Activated CD8-positive, alpha-beta memory T cell treated with anti-CD3 and anti-CD28 coated beads, Interleukin-2, amount 10 ng/mL, durations not matched to agents 7 days and 5 days (primary cell): Measurements from ENCODE around the gene ICAM1. TPM values are rescaled to one million over a fixed set of nuclear protein-coding genes. Genes with fewer than 3 reads are reported as not detected.

Source experiments
- ATAC-seq: fragments of 150-1000 bp; cut with Tn5 transposase; one replicate; pipeline ENCODE4 v1.10.0; 2021; ENCODE audit warnings: moderate library complexity
- CTCF ChIA-PET: fragments of 350-600 bp; sonication (Branson Sonifier 250); formaldehyde crosslinking; loops from one replicate; lab custom pipeline; 2021; ENCODE audit warnings: antibody characterized with exemption; lab: Charles Lee
- DNase-seq: peaks from one replicate; pipeline ENCODE4 v3.0.0-alpha.2; 2020
- H3K27ac Mint-ChIP-seq: one replicate; pipeline ENCODE4 v1.8.0; 2021; ENCODE audit warnings: mild to moderate bottlenecking, mixed read lengths
- H3K27me3 Mint-ChIP-seq: one replicate; pipeline ENCODE4 v1.8.0; 2021; ENCODE audit warnings: mixed read lengths
- H3K36me3 Mint-ChIP-seq: one replicate; pipeline ENCODE4 v1.8.0; 2021; ENCODE audit warnings: mild to moderate bottlenecking, mixed read lengths
- H3K4me1 Mint-ChIP-seq: one replicate; pipeline ENCODE4 v1.8.0; 2021; ENCODE audit warnings: mixed read lengths
- H3K4me3 Mint-ChIP-seq: one replicate; pipeline ENCODE4 v1.8.0; 2021; ENCODE audit warnings: mild to moderate bottlenecking, moderate library complexity, mixed read lengths
- H3K9me3 Mint-ChIP-seq: one replicate; pipeline ENCODE4 v1.8.0; 2022; ENCODE audit warnings: low read depth, mixed read lengths
- total RNA-seq, 2 experiments: library from RNA; stranded (reverse); gene quantifications; one replicate each; pipeline ENCODE4 v1.2.3, GENCODE V29; 2021

The ICAM1 gene
- total RNA-seq = 10 to 100 TPM; 17.7 to 31.5 TPM

- H3K27ac Mint-ChIP-seq = peak within 1 kb of the TSS; percentile 89
- peaks cover 18% of the 10 kb centered on the region for H3K36me3 Mint-ChIP-seq
- CTCF ChIA-PET = interaction anchor here (0.7 to 7.5 kb wide), 31 partner anchors 8 to 340 kb away, joined by 3 to 320 read pairs (median 6); partner anchors contain the start of genes CDC37, ICAM4, ICAM5 and MRPL4
- peaks cover 39% of the 10 kb centered on the region for H3K4me1 Mint-ChIP-seq
- ATAC-seq (peak; percentile 67), DNase-seq (peak; percentile 91)
- no peaks in the 10 kb centered on the region for H3K27me3 Mint-ChIP-seq
- H3K9me3 Mint-ChIP-seq = no peaks in the 10 kb centered on the region
- peak within 1 kb of the TSS; percentile 81 for H3K4me3 Mint-ChIP-seq
Observed at GRCh38 chr19:10270616-10271394, at the start of gene ICAM1. Gene ICAM1, plus strand, starts transcription at chr19:10271120. Its CDS starts 40 bp downstream, at chr19:10271160.

GRCh38 chr19:10222201-10222890 is 48.6 kb upstream of the ICAM1 start:
- peaks cover 3% of the 10 kb centered on the region for H3K36me3 Mint-ChIP-seq
- H3K4me3 Mint-ChIP-seq = no peak overlapping the region
- no peaks in the 10 kb centered on the region for H3K27me3 Mint-ChIP-seq
- CTCF ChIA-PET = no interaction called here
- no peaks in the 10 kb centered on the region for H3K9me3 Mint-ChIP-seq
- H3K27ac Mint-ChIP-seq = no peak overlapping the region
- no peak for ATAC-seq
- no peak for DNase-seq
- H3K4me1 Mint-ChIP-seq = peaks cover 4% of the 10 kb centered on the region

- Mint-ChIP-seq H3K4me1 (peaks cover 4% of the 10 kb centered on the region), H3K36me3 (peaks cover 3% of the 10 kb centered on the region), H3K27ac (no peak overlapping the region), H3K4me3 (no peak overlapping the region), H3K9me3 (no peaks in the 10 kb centered on the region), H3K27me3 (no peaks in the 10 kb centered on the region)
- DNase-seq (no peak), ATAC-seq (no peak)
- CTCF ChIA-PET = interaction anchor here (0.6 kb wide), 1 partner anchor 26 kb away, joined by 3 read pairs; no protein-coding TSS in a partner anchor
Observed at GRCh38 chr19:10223488-10224213, 47.3 kb upstream of the ICAM1 start.

GRCh38 chr19:10224337-10224736 is 46.6 kb upstream of the ICAM1 start:
- no peaks in the 10 kb centered on the region for H3K27me3 Mint-ChIP-seq
- H3K36me3 Mint-ChIP-seq = peaks cover 3% of the 10 kb centered on the region
- no peak for DNase-seq
- H3K9me3 Mint-ChIP-seq = no peaks in the 10 kb centered on the region
- no peak overlapping the region for H3K27ac Mint-ChIP-seq
- CTCF ChIA-PET = no interaction called here
- H3K4me3 Mint-ChIP-seq = no peak overlapping the region
- no peak for ATAC-seq
- peaks cover 2% of the 10 kb centered on the region for H3K4me1 Mint-ChIP-seq

GRCh38 chr19:10226021-10226375 is 44.9 kb upstream of the ICAM1 start:
- no peaks in the 10 kb centered on the region for H3K9me3 Mint-ChIP-seq
- DNase-seq (no peak), ATAC-seq (no peak)
- CTCF ChIA-PET = interaction anchor here (1.5 to 2.2 kb wide), 2 partner anchors 10 to 24 kb away, joined by 4 to 15 read pairs; no protein-coding TSS in a partner anchor
- H3K4me1 Mint-ChIP-seq = peaks cover 7% of the 10 kb centered on the region
- H3K27me3 Mint-ChIP-seq = no peaks in the 10 kb centered on the region
- no peak overlapping the region for H3K4me3 Mint-ChIP-seq
- H3K36me3 Mint-ChIP-seq = peaks cover 3% of the 10 kb centered on the region
- no peak overlapping the region for H3K27ac Mint-ChIP-seq

GRCh38 chr19:10226376-10227025 is 44.4 kb upstream of the ICAM1 start:
- ATAC-seq (no peak), DNase-seq (no peak)
- Mint-ChIP-seq H3K27me3 (no peaks in the 10 kb centered on the region), H3K36me3 (peaks cover 3% of the 10 kb centered on the region), H3K4me3 (no peak overlapping the region), H3K9me3 (no peaks in the 10 kb centered on the region), H3K4me1 (peaks cover 9% of the 10 kb centered on the region), H3K27ac (no peak overlapping the region)
- CTCF ChIA-PET = interaction anchor here (0.6 to 2.2 kb wide), 4 partner anchors 10 to 229 kb away, joined by 3 to 15 read pairs (median 5); partner anchors contain the start of gene RAVER1

- no peak overlapping the region for H3K4me3 Mint-ChIP-seq
Observed at GRCh38 chr19:10227026-10227971, 43.6 kb upstream of the ICAM1 start.

GRCh38 chr19:10228393-10228792 is 42.5 kb upstream of the ICAM1 start:
- no peak for DNase-seq
- no peaks in the 10 kb centered on the region for H3K9me3 Mint-ChIP-seq
- CTCF ChIA-PET = interaction anchor here (0.6 to 5.9 kb wide), 18 partner anchors 10 to 1156 kb away, joined by 3 to 55 read pairs (median 4); partner anchors contain the start of genes ANGPTL6, ICAM1, MRPL4 and TYK2
- no peaks in the 10 kb centered on the region for H3K27me3 Mint-ChIP-seq
- peaks cover 15% of the 10 kb centered on the region for H3K4me1 Mint-ChIP-seq
- H3K27ac Mint-ChIP-seq = no peak overlapping the region
- H3K4me3 Mint-ChIP-seq = no peak overlapping the region
- ATAC-seq = no peak
- H3K36me3 Mint-ChIP-seq = peaks cover 3% of the 10 kb centered on the region

More at GRCh38 chr19:10227026-10227971, 43.6 kb upstream of the ICAM1 start:
- H3K27me3 Mint-ChIP-seq = no peaks in the 10 kb centered on the region
- CTCF ChIA-PET = interaction anchor here (0.5 to 5.9 kb wide), 9 partner anchors 9 to 229 kb away, joined by 3 to 55 read pairs (median 6); partner anchors contain the start of genes MRPL4 and RAVER1
- peaks cover 3% of the 10 kb centered on the region for H3K36me3 Mint-ChIP-seq
- no peak for DNase-seq
- no peaks in the 10 kb centered on the region for H3K9me3 Mint-ChIP-seq
- peaks cover 15% of the 10 kb centered on the region for H3K4me1 Mint-ChIP-seq
- no peak overlapping the region for H3K27ac Mint-ChIP-seq
- no peak for ATAC-seq

GRCh38 chr19:10228920-10229319 is 42.0 kb upstream of the ICAM1 start:
- Mint-ChIP-seq H3K9me3 (no peaks in the 10 kb centered on the region), H3K4me1 (peaks cover 15% of the 10 kb centered on the region), H3K27me3 (no peaks in the 10 kb centered on the region), H3K36me3 (peaks cover 2% of the 10 kb centered on the region), H3K27ac (no peak overlapping the region), H3K4me3 (peak overlapping the region; percentile 35)
- CTCF ChIA-PET = interaction anchor here (1.0 to 5.9 kb wide), 17 partner anchors 10 to 160 kb away, joined by 3 to 55 read pairs (median 4); partner anchors contain the start of genes ICAM1, MRPL4 and TYK2
- no peak for ATAC-seq
- peak; percentile 62 for DNase-seq

GRCh38 chr19:10230173-10230860 is 40.6 kb upstream of the ICAM1 start:
- Mint-ChIP-seq H3K4me1 (peaks cover 19% of the 10 kb centered on the region), H3K27me3 (no peaks in the 10 kb centered on the region), H3K4me3 (peak overlapping the region; percentile 81), H3K27ac (peak overlapping the region; percentile 69), H3K9me3 (no peaks in the 10 kb centered on the region), H3K36me3 (no peaks in the 10 kb centered on the region)
- CTCF ChIA-PET = interaction anchor here (0.7 to 5.9 kb wide), 2 partner anchors 20 to 299 kb away, joined by 3 to 55 read pairs; partner anchors contain the start of gene MRPL4
- ATAC-seq (peak; percentile 34), DNase-seq (peak; percentile 61)
